Skeletal muscle cell (primary cell): ENCODE results near the gene OR52H1.

ENCODE experiments used
- DNase-seq: peaks from one replicate; pipeline ENCODE4 v3.0.0-alpha.2; 2010; ENCODE audit warnings: low read depth
- H3K4me3 ChIP-seq: 2 replicates; pipeline ENCODE4 v1.5.1; 2011; ENCODE audit warnings: low read depth, mild to moderate bottlenecking, control low read depth, low read length, moderate library complexity

The OR52H1 gene

GRCh38 chr11:5541427-5541826 lies 6.9 kb downstream of the OR52H1 start:
- no peak overlapping the region for H3K4me3 ChIP-seq
- no peak for DNase-seq

DNA sequence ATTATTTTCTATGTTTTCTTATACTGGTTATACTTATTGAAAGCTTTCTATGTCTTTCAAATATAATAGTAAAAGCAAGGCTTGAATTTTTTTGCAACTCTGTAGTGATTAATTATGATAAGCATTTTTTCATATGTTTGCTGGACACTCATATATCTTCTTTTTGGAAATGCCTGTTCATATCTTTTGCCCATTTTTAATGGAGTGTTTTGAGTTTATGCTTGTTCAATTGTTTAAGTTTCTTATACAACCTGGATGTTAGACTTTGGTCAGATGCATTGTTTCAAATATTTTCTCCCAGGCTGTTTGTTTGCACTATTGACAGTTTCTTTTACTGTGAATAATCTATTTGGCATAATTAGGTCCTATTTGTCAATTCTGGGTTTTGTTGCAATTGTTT lies 11.9 kb downstream of the OR52H1 start:
- H3K4me3 ChIP-seq = no peak overlapping the region
- no peak for DNase-seq

DNA sequence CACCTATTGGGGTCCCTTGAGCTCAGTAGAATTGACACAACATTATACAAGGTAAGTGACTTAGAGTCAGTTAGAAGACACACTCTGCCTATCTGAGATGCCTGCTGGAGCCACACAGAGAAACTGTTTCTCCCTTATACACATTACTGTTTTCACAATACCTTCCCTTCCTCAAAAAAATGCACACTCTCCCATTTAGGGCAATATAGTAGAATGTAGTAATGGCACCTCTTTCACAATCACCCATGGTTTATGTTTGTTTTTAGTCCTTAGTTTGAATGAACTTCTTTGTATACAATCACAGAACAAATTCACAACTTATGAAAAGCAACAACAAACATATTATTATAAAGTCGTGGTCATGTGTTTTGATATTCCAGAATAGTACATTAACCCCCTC lies 14.3 kb downstream of the OR52H1 start:
- DNase-seq = no peak
- H3K4me3 ChIP-seq = no peak overlapping the region

GRCh38 chr11:5531053-5531831 lies 17.1 kb downstream of the OR52H1 start:
- H3K4me3 ChIP-seq = no peak overlapping the region
- no peak for DNase-seq

DNA sequence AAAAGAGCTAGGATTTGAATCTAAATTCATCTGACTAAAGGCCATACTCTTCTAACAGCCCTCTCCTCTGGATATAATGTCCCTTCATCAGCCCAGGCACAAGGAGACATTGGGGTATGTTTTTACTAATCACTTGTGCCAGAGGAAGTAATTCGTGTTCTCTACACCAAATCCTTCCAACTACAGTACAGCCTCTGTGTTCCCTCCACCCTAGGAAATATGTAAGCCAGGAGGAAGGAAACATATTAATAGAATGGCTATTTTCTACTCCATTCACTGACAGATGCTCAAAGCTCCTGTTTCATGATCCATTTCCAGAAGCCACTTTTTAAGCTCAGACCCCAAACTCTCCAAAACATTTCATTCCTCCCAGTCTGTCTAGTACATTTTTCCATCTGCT lies 19.8 kb downstream of the OR52H1 start:
- no peak for DNase-seq
- no peak overlapping the region for H3K4me3 ChIP-seq

DNA sequence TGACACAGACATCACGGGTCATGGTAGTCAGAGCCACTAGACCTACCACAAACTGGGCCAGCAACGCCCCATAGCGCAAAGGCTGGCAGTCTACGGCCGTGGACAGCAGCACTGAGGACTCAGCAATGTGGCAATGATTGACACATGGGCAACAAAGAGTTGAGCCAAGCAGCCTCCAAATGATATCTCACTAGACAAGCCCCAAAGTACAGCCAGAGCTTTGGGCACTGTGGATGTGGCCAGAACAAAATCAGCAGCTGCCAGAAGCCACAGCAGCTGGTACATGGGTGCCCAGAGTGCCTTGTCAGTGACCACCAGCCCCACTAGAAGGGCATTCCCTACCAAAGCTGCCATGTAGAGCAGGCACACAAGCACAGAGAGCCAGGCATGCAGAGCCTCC lies 20.6 kb downstream of the OR52H1 start:
- H3K4me3 ChIP-seq = no peak overlapping the region
- no peak for DNase-seq

GRCh38 chr11:5524756-5525155 lies 23.6 kb downstream of the OR52H1 start:
- no peak for DNase-seq
- no peak overlapping the region for H3K4me3 ChIP-seq

DNA sequence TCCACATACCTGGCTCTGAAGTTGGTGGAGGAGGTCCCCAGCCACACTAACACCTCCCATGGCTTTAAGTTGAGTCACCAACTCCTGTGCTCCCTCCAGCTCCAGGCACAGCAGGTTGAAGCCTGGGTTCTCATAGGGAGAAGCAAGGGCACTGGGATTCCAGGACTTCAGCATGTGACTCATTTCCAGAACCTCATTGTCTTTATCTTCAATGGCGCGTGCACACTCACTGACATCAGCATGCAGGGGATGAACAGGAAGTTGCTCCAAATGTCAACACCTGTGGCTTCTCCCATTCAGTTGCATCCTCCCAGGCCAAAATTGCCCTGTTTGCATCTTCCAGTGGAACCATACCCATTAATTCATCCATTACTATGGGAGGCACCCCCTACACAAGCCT lies 26.0 kb downstream of the OR52H1 start:
- DNase-seq = no peak
- H3K4me3 ChIP-seq = no peak overlapping the region

DNA sequence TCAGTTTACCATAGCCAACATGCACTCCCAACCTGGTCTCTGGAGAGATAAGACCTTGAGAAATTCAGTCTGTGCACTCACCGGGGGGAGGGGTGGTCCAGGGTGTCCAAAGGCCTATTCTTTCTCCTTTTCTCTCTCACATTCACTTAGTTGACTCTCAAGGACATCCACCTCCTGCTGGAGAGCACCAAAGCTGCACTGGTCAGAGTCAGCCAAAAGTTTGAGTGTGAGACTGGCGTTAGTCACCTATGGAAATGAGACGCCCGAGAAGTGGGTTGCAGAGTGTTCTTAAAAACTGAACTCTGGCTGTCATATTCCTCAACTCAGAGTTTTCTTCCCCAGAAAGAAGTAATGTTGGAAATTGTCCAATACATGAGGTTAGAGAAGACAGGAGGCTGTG lies 26.8 kb downstream of the OR52H1 start:
- no peak for DNase-seq
- no peak overlapping the region for H3K4me3 ChIP-seq

- no peak within 1 kb of the TSS for H3K4me3 ChIP-seq
- no peak for DNase-seq
Measured at GRCh38 chr11:5516599-5516998, 31.7 kb downstream of the OR52H1 start, which contains the start of gene UBQLNL. Gene UBQLNL, minus strand, starts transcription at chr11:5516699. Its CDS starts 258 bp downstream, at chr11:5516441.

DNA sequence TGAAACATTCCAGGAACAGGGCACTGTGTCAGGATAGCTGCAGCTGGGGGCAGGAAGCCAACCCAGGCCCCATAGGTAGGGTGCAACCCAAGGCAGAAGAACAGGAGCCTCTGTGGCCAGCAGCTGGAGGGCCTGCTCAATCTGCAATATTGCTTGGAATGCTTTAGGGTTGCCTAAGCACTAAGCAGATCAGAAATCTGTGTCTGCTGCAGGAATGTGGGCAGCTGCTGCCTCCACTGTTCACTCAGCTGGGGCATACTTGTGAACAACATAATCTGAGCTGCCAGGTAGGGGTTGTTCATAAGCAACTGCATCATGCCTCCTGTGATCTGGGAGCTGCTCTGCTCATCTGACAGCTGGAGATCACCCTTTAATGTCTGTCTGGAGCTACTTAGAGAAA lies 33.5 kb downstream of the OR52H1 start:
- DNase-seq = no peak
- no peak overlapping the region for H3K4me3 ChIP-seq

- H3K4me3 ChIP-seq = no peak within 1 kb of the TSS
- DNase-seq = no peak
Measured at GRCh38 chr11:5509803-5510202, 38.5 kb downstream of the OR52H1 start, which contains the start of gene UBQLN3. Gene UBQLN3, minus strand, starts transcription at chr11:5509957. Its CDS starts 399 bp downstream, at chr11:5509558.

DNA sequence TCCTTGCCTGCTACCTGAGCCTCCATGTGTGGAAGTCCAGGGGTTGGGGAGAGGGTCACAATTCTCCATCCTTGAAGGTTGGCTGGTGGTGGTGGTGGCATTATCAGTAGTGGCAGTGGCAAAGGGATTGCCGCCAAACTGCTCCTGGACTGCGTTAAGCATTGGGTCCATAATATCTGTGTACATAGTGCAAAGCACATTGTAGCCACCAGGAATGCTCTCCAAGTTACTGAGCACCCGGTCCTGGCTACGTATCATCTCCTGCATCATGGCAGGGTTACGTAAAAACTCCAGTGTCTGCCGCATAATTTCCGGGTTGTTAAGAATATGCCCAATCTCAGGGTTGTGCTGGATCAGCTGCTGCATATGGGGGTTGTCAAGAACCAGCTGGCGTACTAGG lies 39.7 kb downstream of the OR52H1 start:
- H3K4me3 ChIP-seq = no peak overlapping the region
- DNase-seq = no peak

- H3K4me3 ChIP-seq = no peak overlapping the region
- DNase-seq = no peak
Measured at GRCh38 chr11:5507933-5508305, 40.4 kb downstream of the OR52H1 start.

GRCh38 chr11:5507177-5507932 lies 41.0 kb downstream of the OR52H1 start:
- DNase-seq = no peak
- H3K4me3 ChIP-seq = no peak overlapping the region

GRCh38 chr11:5505363-5506048 lies 42.8 kb downstream of the OR52H1 start:
- no peak for DNase-seq
- H3K4me3 ChIP-seq = no peak overlapping the region

DNA sequence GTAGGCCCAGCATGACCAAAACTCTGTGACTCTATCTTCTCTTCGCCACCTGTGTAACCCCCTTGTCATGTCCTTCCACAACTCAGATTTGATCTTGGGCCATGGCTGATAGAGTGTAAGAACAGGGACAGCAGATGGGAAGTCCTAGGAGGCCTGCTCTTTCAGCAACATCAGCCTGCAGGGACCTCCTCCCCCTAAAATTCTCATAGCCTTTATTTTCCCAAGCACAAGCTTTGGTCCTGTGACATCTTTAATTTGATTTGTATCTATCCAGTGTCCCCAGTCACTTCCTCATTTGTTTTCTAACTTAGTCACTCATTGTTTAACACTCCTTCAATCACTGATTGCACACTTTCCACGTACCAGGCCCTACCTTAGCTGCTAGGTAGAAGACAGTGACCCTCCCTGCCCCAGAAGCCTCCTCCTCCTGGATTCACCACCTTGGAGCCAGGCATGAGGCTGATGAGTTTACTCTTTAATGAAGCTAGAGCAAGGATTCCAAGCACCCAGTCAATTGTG lies 43.9 kb downstream of the OR52H1 start:
- H3K4me3 ChIP-seq = no peak overlapping the region
- no peak for DNase-seq

- no peak for DNase-seq
- no peak overlapping the region for H3K4me3 ChIP-seq
Measured at GRCh38 chr11:5500393-5500801, 47.9 kb downstream of the OR52H1 start.

DNA sequence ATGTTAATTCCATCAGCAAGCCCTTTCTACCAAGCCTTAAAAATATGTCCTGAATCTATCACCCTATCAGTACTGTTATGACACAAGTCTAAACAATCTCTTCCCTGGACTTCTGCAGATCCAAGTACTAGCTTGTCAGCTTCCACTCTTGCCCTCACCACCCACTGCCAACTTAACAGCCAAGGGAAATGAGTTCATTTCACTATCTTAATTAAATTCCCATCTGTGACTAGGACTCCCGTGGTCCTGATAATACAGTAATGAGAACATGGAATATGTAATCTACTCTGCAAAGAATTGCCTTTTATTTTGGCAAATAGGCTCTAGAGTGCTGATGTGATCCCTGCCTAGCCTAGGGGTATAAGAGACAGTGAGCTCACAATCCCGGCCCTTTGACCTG lies 48.7 kb downstream of the OR52H1 start:
- no peak for DNase-seq
- H3K4me3 ChIP-seq = no peak overlapping the region
